PC-9 (cell line): ENCODE data around the gene NRDC. TPM values are rescaled to one million over a fixed set of nuclear protein-coding genes. Genes with fewer than 3 reads are reported as not detected.

Source experiments
- BruUV-seq: library from RNA; stranded (reverse); fragments of 400-500 nt; replicated peaks from 2 replicates; lab custom pipeline; 2021; lab: Mats Ljungman, UMichigan
- CTCF ChIA-PET: fragments of 300-600 bp; sonication (Branson Sonifier 250); formaldehyde crosslinking; loops from one replicate; lab custom pipeline; 2022; ENCODE audit warnings: antibody characterized with exemption; lab: Charles Lee
- POLR2A ChIA-PET: fragments of 300-600 bp; sonication (Branson Sonifier 250); formaldehyde crosslinking; loops from one replicate; lab custom pipeline; 2022; ENCODE audit warnings: antibody characterized with exemption; ENCODE audit not compliant: unreplicated experiment; lab: Charles Lee
- DNase-seq, 2 experiments: peaks; one replicate each; pipeline versions ENCODE4 v3.0.0 to v3.0.0-alpha.2; 2015 to 2022; ENCODE audit warnings: mixed read lengths in 1 of 2
- H2AFZ ChIP-seq: fragments of 200-600 bp; sonication (generic); 2 replicates; pipeline ENCODE4 v1.8.1; 2017; ENCODE audit warnings: antibody characterized with exemption
- H3F3A ChIP-seq: fragments of 200-600 bp; sonication (generic); 2 replicates; pipeline ENCODE4 v1.8.1; 2017; ENCODE audit warnings: antibody characterized with exemption, mild to moderate bottlenecking, low read depth; ENCODE audit not compliant: insufficient read depth
- H3K27ac ChIP-seq: fragments of 200-600 bp; sonication (generic); 2 replicates; pipeline ENCODE4 v1.6.1; 2016; ENCODE audit warnings: mixed run types
- H3K27me3 ChIP-seq: fragments of 200-600 bp; sonication (generic); 2 replicates; pipeline ENCODE4 v1.6.1; 2016; ENCODE audit warnings: low read depth, mixed run types; ENCODE audit not compliant: insufficient read depth
- H3K36me3 ChIP-seq: fragments of 200-600 bp; sonication (generic); 2 replicates; pipeline ENCODE4 v1.6.1; 2016; ENCODE audit warnings: low read depth, mixed run types
- H3K4me1 ChIP-seq: fragments of 200-600 bp; sonication (generic); replicated peaks from 2 replicates; pipeline ENCODE4 v1.6.1; 2016; ENCODE audit warnings: mixed run types; ENCODE audit not compliant: insufficient read depth
- H3K4me2 ChIP-seq: fragments of 200-600 bp; sonication (generic); 2 replicates; pipeline ENCODE4 v1.6.1; 2017; ENCODE audit warnings: mixed run types
- H3K4me3 ChIP-seq: fragments of 200-600 bp; sonication (generic); 2 replicates; pipeline ENCODE4 v1.6.1; 2016; ENCODE audit warnings: mixed run types
- H3K79me2 ChIP-seq: fragments of 200-600 bp; sonication (generic); 2 replicates; pipeline ENCODE4 v1.6.1; 2017; ENCODE audit warnings: low read depth, mixed run types
- H3K9me2 ChIP-seq: fragments of 200-600 bp; sonication (generic); 2 replicates; pipeline ENCODE4 v1.8.1; 2017; ENCODE audit warnings: mild to moderate bottlenecking; ENCODE audit not compliant: insufficient read depth
- H3K9me3 ChIP-seq: fragments of 200-600 bp; sonication (generic); 2 replicates; pipeline ENCODE4 v1.8.1; 2016; ENCODE audit warnings: low read depth; ENCODE audit not compliant: insufficient read depth
- H4K20me1 ChIP-seq: fragments of 200-600 bp; sonication (generic); 2 replicates; pipeline ENCODE4 v1.8.1; 2017; ENCODE audit not compliant: insufficient read depth
- EZH2 ChIP-seq: fragments of 200-600 bp; sonication (generic); IDR thresholded peaks from 2 replicates; pipeline ENCODE4 v1.8.0; 2017; ENCODE audit warnings: antibody characterized with exemption, low read depth
- intact Hi-C: fragments of 100-400 bp; cut with micrococcal nuclease; formaldehyde crosslinking; loops from one replicate; pipeline ENCODE4 v1.10.0; 2022; ENCODE audit not compliant: unreplicated experiment
- total RNA-seq: library from RNA; stranded (reverse); gene quantifications from 2 replicates; pipeline ENCODE4 v1.2.3, GENCODE V29; 2021
- TF ChIP-seq, protein P1 (sequence below): fragments of 200-600 bp; sonication (generic); conservative IDR thresholded peaks from 2 replicates; pipeline ENCODE4 v1.6.1; 2017; ENCODE audit warnings: mixed run types, antibody characterized with exemption, mild to moderate bottlenecking, moderate library complexity

Gene NRDC
- total RNA-seq, 1 experiment from 2014 or later: 219 TPM

DNA sequence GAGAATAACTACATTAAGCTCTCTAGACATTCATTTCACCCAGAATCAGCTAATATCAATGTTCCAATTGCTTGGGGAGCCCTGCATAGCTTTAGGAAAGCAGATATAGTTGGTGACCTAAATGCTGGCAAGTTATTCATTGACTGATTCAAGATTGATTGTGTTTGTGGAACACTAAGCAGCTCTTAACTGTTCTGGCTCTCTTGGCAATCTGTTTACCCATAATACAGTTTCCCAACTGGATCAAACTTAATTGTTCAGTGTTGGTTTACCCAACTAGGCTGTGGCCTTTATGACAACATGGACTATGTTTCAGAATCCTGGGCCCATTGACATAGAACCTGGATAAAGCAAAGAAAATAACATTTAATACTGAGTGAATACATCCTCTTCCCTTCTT lies 83.7 kb downstream of the NRDC start:
- no peaks in the 10 kb centered on the region for H4K20me1 ChIP-seq
- no peaks in the 10 kb centered on the region for H3K9me2 ChIP-seq
- H3K9me3 ChIP-seq: no peaks in the 10 kb centered on the region
- H2AFZ ChIP-seq: no peak overlapping the region
- intact Hi-C loops: no loop called here
- peaks cover 39% of the 10 kb centered on the region for H3K36me3 ChIP-seq
- H3K27me3 ChIP-seq: no peaks in the 10 kb centered on the region
- no TSS peak for BruUV-seq
- H3K27ac ChIP-seq: no peak overlapping the region
- POLR2A ChIA-PET: interaction anchor here (0.7 kb wide), 1 partner anchor 104 kb away, joined by 3 read pairs; no protein-coding TSS in a partner anchor
- H3K4me1 ChIP-seq: no peaks in the 10 kb centered on the region
- peaks cover 39% of the 10 kb centered on the region for H3F3A ChIP-seq
- H3K4me3 ChIP-seq: no peak overlapping the region
- TF ChIP-seq, protein P1, sequence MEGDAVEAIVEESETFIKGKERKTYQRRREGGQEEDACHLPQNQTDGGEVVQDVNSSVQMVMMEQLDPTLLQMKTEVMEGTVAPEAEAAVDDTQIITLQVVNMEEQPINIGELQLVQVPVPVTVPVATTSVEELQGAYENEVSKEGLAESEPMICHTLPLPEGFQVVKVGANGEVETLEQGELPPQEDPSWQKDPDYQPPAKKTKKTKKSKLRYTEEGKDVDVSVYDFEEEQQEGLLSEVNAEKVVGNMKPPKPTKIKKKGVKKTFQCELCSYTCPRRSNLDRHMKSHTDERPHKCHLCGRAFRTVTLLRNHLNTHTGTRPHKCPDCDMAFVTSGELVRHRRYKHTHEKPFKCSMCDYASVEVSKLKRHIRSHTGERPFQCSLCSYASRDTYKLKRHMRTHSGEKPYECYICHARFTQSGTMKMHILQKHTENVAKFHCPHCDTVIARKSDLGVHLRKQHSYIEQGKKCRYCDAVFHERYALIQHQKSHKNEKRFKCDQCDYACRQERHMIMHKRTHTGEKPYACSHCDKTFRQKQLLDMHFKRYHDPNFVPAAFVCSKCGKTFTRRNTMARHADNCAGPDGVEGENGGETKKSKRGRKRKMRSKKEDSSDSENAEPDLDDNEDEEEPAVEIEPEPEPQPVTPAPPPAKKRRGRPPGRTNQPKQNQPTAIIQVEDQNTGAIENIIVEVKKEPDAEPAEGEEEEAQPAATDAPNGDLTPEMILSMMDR: no peak
- TF ChIP-seq EZH2: no peak
- H3K4me2 ChIP-seq: no peak overlapping the region
- H3K79me2 ChIP-seq: no peaks in the 10 kb centered on the region
- CTCF ChIA-PET: no interaction called here
- DNase-seq: no peak

DNA sequence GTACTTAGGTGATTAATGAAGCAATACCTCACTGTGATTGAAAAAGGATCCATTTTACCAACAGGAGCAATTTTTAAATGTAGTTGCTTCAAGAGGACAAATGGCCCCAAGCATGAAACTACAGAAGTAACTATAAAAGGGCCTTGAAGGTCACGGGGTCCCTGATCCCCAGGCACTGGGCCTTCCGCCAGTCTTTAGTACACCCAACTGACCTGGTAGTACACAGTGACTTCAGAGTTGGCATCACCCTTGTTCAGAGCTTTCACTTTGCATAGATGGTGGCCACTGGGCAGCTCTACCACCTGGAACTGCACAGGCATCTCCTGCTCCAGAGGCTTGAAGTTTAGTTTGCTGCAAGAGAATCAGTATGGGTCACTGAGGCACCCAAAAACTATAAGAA lies 84.3 kb downstream of the NRDC start:
- no peaks in the 10 kb centered on the region for H3K4me1 ChIP-seq
- intact Hi-C loops: no loop called here
- H3K9me3 ChIP-seq: no peaks in the 10 kb centered on the region
- H3K36me3 ChIP-seq: peaks cover 43% of the 10 kb centered on the region
- H3K27me3 ChIP-seq: no peaks in the 10 kb centered on the region
- H2AFZ ChIP-seq: no peak overlapping the region
- no peak for DNase-seq
- CTCF ChIA-PET: no interaction called here
- no TSS peak for BruUV-seq
- no peaks in the 10 kb centered on the region for H4K20me1 ChIP-seq
- H3K9me2 ChIP-seq: no peaks in the 10 kb centered on the region
- POLR2A ChIA-PET: interaction anchor here (0.7 kb wide), 1 partner anchor 103 kb away, joined by 3 read pairs; no protein-coding TSS in a partner anchor
- no peak overlapping the region for H3K4me2 ChIP-seq
- H3K27ac ChIP-seq: no peak overlapping the region
- H3K4me3 ChIP-seq: no peak overlapping the region
- H3K79me2 ChIP-seq: no peaks in the 10 kb centered on the region
- TF ChIP-seq EZH2: no peak
- TF ChIP-seq, protein P1: no peak
- peaks cover 42% of the 10 kb centered on the region for H3F3A ChIP-seq

DNA sequence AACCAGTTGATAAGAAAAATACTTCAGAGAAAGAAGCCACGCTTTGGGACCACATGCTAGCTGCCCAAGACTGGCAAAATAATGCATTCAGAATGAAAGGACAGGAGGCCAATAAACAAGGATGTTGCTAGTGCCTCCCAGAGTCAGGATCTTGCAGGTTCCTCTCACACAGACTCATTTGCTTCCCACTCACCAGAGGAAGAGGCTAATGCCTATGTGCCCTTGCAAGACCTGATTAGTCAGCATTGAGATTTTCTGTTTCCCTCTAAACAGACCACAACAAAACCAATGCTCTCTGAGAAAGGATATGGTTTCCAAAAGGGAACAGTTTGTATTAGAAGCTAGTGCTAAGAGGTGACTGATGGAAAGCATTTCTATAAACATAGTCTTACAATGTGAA lies 85.7 kb downstream of the NRDC start:
- Histone ChIP-seq H3K9me3 (no peaks in the 10 kb centered on the region), H3K9me2 (no peaks in the 10 kb centered on the region), H3K27ac (no peak overlapping the region), H3K27me3 (no peaks in the 10 kb centered on the region), H2AFZ (no peak overlapping the region), H4K20me1 (no peaks in the 10 kb centered on the region), H3K79me2 (no peaks in the 10 kb centered on the region), H3K36me3 (peaks cover 57% of the 10 kb centered on the region), H3K4me1 (no peaks in the 10 kb centered on the region), H3K4me2 (no peak overlapping the region), H3F3A (peaks cover 56% of the 10 kb centered on the region), H3K4me3 (no peak overlapping the region)
- POLR2A ChIA-PET: no interaction called here
- DNase-seq: peak in 1 of 2 experiments; percentile 35
- BruUV-seq: TSS peak; percentile 6
- no peak for TF ChIP-seq EZH2
- TF ChIP-seq, protein P1: no peak
- CTCF ChIA-PET: no interaction called here
- intact Hi-C loops: no loop called here
